ENCODE data around the gene THOP1. TPM values are rescaled to one million over a fixed set of nuclear protein-coding genes. Genes with fewer than 3 reads are reported as not detected.

Gene THOP1
- total RNA-seq, 1 experiment from 2014 or later, result 85.9 TPM

DNA sequence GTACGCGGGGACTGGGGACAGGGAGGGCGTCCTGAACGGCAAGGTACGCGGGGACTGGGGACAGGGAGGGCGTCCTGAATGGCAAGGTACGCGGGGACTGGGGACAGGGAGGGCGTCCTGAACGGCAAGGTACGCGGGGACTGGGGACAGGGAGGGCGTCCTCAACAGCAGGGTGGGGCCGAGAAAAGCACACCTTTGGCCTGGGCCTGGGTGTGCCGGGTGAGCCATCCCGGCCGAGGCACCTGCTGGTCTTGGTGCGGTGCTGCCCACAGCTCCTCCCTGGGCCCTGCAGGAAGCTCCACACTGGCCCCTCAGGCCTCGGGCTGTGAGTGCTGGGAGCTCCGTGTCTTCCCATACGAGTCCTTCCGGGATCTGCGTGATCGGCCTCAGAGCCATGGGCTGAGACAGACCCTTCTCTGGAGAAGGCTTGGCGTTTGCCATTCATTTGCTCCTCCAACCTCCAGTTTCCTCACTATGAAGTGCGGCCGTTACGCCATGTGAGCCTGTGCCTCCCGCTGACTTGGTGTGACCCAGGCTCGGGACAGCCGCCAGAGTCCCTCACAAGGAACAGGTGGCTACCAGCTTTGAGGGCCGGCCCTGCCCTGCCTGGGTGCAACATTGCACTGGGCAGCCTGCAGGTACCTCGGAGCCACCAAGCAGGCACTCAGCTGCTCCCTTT is 26.6 kb downstream of the THOP1 start:
- no peaks in the 10 kb centered on the region for H3K9me3 Mint-ChIP-seq (ENCODE audit: low read depth, unreplicated experiment)
- no peak for DNase-seq
- H3K36me3 Mint-ChIP-seq (ENCODE audit: insufficient read depth, unreplicated experiment), result peaks cover 10% of the 10 kb centered on the region
- no peaks in the 10 kb centered on the region for H3K27me3 Mint-ChIP-seq (ENCODE audit: unreplicated experiment)
- no peak overlapping the region for H3K4me3 Mint-ChIP-seq (ENCODE audit: low read depth, unreplicated experiment)
- H3K4me1 Mint-ChIP-seq (ENCODE audit: low read depth, unreplicated experiment), result no peaks in the 10 kb centered on the region
- CTCF ChIA-PET, result no interaction called here
- H3K27ac Mint-ChIP-seq (ENCODE audit: unreplicated experiment), result no peak overlapping the region
- no TSS peak for BruUV-seq (replicated peaks)
- intact Hi-C loops (cut with micrococcal nuclease; ENCODE audit: unreplicated experiment), result no loop called here
- TF ChIP-seq, protein P1, sequence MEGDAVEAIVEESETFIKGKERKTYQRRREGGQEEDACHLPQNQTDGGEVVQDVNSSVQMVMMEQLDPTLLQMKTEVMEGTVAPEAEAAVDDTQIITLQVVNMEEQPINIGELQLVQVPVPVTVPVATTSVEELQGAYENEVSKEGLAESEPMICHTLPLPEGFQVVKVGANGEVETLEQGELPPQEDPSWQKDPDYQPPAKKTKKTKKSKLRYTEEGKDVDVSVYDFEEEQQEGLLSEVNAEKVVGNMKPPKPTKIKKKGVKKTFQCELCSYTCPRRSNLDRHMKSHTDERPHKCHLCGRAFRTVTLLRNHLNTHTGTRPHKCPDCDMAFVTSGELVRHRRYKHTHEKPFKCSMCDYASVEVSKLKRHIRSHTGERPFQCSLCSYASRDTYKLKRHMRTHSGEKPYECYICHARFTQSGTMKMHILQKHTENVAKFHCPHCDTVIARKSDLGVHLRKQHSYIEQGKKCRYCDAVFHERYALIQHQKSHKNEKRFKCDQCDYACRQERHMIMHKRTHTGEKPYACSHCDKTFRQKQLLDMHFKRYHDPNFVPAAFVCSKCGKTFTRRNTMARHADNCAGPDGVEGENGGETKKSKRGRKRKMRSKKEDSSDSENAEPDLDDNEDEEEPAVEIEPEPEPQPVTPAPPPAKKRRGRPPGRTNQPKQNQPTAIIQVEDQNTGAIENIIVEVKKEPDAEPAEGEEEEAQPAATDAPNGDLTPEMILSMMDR (IDR thresholded peaks at IDR 0.05; ENCODE audit: unreplicated experiment), result no peak

DNA sequence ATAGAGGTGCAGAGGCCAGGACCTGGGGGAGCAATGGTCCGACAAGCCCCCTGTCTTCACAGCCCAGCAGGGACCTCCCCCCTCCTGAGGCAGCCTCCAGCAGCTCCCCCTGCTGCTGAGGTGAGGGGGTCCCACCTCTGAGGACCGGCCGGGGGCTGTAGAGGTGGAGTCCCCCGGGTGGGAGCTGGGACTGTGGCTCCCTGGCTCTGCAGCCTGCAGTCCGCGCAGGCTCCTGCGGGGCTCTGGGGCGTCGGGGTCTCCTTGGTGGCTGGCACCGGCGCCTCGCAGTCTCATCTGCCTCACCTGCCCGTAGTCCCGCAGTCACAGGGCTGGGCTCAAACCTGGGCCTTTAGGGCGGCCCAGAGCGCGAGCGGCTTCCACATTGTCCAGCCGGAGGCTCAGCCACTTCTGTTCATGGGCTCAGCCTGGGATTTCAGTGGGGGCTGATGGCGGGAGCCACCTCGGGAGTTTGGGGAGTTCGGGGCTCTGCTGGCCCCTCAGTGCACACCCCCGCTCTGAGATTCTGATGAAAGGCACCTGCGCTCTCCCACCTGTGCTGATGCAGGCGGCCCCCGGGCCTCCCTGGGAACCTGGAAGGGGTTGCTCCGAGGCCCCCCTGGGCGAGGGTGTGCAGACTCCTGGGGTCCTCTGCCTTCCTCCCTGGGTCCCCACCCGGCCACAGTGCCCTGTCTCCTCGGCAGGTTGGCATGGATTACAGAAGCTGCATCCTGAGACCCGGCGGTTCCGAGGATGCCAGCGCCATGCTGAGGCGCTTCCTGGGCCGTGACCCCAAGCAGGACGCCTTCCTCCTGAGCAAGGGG is 27.3 kb downstream of the THOP1 start:
- no TSS peak for BruUV-seq (replicated peaks)
- H3K36me3 Mint-ChIP-seq (ENCODE audit: insufficient read depth, unreplicated experiment), result peaks cover 16% of the 10 kb centered on the region
- intact Hi-C loops (cut with micrococcal nuclease; ENCODE audit: unreplicated experiment), result no loop called here

DNA sequence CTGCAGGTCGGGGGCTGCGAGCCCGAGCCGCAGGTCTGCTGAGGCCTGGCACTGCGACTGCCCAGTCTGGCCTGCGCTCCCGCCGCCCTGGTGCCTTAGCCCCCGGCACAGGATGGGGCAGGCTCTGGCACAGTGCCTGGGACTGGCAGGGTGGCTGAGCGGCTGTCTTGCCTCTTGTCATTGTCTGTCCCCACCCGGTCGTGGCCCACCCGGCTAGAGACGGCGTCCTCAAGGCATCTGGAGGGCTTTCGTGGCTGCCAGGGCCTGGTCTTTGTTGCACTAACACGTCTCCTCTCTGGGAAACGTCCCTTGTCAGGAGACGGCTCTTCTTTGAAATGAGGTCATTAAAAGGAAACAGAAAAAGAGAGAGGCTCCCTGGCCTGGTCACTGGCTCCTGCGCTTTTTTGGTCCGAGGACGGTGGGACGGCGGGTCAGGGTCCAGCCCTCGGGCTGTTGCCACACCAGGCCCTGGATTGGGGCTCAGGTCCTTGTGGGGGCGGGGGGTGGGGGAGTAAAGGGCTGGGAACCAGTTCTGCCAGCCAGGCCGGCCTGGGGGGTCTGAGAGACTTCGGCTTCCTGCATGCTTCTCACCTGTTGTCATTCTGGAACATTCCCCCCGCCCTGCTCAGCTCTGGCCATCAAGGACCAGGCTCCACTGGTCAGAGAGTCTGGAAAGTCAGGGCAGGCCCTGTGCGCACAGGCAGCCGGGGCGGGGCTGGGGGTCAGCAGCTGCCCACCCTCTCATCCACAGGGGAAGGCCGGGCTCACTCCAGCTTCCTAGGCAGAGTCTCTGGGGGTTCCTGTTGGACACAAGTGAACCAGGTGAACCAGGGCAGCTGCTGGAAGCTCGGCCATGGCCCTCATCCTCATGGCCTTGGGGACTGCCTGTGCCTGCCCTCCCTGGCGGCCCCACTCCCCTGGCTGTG is 28.2 kb downstream of the THOP1 start:
- Mint-ChIP-seq H3K27ac (ENCODE audit: unreplicated experiment) (no peak overlapping the region), H3K4me1 (ENCODE audit: low read depth, unreplicated experiment) (peaks cover 7% of the 10 kb centered on the region), H3K27me3 (ENCODE audit: unreplicated experiment) (no peaks in the 10 kb centered on the region), H3K4me3 (ENCODE audit: low read depth, unreplicated experiment) (no peak overlapping the region), H3K36me3 (ENCODE audit: insufficient read depth, unreplicated experiment) (peaks cover 20% of the 10 kb centered on the region), H3K9me3 (ENCODE audit: low read depth, unreplicated experiment) (no peaks in the 10 kb centered on the region)
- intact Hi-C loops (cut with micrococcal nuclease; ENCODE audit: unreplicated experiment), result no loop called here
- BruUV-seq (replicated peaks), result no TSS peak
- CTCF ChIA-PET, result no interaction called here
- DNase-seq, result no peak
- TF ChIP-seq, protein P1 (IDR thresholded peaks at IDR 0.05; ENCODE audit: unreplicated experiment), result no peak

More for the DNA sequence above, 27.3 kb downstream of the THOP1 start:
- CTCF ChIA-PET, result no interaction called here
- Mint-ChIP-seq H3K27ac (ENCODE audit: unreplicated experiment) (no peak overlapping the region), H3K9me3 (ENCODE audit: low read depth, unreplicated experiment) (no peaks in the 10 kb centered on the region), H3K27me3 (ENCODE audit: unreplicated experiment) (no peaks in the 10 kb centered on the region), H3K4me1 (ENCODE audit: low read depth, unreplicated experiment) (peaks cover 7% of the 10 kb centered on the region), H3K4me3 (ENCODE audit: low read depth, unreplicated experiment) (no peak overlapping the region)
- TF ChIP-seq, protein P1 (IDR thresholded peaks at IDR 0.05; ENCODE audit: unreplicated experiment), result no peak
- DNase-seq, result no peak

DNA sequence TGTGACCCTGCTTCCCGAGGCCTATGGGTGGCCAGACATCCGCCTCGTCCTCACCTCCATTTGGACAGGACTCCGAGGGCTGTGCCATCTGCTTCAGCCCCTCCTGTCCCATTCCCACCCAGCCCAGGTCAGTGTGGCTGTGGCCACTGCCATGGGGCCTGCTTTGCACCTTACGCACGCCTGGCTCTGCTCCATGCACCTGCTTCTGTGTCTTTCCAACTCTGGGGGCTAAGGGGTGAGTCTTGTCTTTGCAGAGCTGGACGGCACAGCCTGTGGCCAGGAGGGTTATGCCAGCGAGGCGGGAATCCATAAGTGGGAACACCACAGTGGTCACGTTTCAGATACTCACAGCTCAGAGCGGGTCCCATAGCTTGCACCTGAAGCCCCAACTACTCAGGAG is 29.1 kb downstream of the THOP1 start:
- H3K27me3 Mint-ChIP-seq (ENCODE audit: unreplicated experiment), result no peaks in the 10 kb centered on the region
- BruUV-seq (replicated peaks), result no TSS peak
- H3K4me3 Mint-ChIP-seq (ENCODE audit: low read depth, unreplicated experiment), result no peak overlapping the region
- peaks cover 7% of the 10 kb centered on the region for H3K4me1 Mint-ChIP-seq (ENCODE audit: low read depth, unreplicated experiment)
- TF ChIP-seq, protein P1 (IDR thresholded peaks at IDR 0.05; ENCODE audit: unreplicated experiment), result no peak
- no peaks in the 10 kb centered on the region for H3K9me3 Mint-ChIP-seq (ENCODE audit: low read depth, unreplicated experiment)
- H3K27ac Mint-ChIP-seq (ENCODE audit: unreplicated experiment), result no peak overlapping the region
- no peak for DNase-seq
- CTCF ChIA-PET, result no interaction called here
- intact Hi-C loops (cut with micrococcal nuclease; ENCODE audit: unreplicated experiment), result no loop called here
- peaks cover 23% of the 10 kb centered on the region for H3K36me3 Mint-ChIP-seq (ENCODE audit: insufficient read depth, unreplicated experiment)
